NOMO-1 (cell line): Measurements from ENCODE around the gene ANKLE1.

ENCODE experiments used
- DNase-seq, 2 experiments: peaks; one replicate each; lab custom pipeline; 2025; ENCODE audit not compliant: unreplicated experiment in 2 of 2; lab: John Stamatoyannopoulos, UW

The ANKLE1 gene

GRCh38 chr19:17325133-17325532, 43.4 kb downstream of the ANKLE1 start:
- no peak for DNase-seq

GRCh38 chr19:17325881-17326594, 44.3 kb downstream of the ANKLE1 start:
- no peak for DNase-seq

- DNase-seq, result no peak
Measured at GRCh38 chr19:17326595-17326966, 44.9 kb downstream of the ANKLE1 start.

- DNase-seq, result no peak
Measured at GRCh38 chr19:17327068-17327653, 45.5 kb downstream of the ANKLE1 start.

GRCh38 chr19:17327654-17328516, 46.2 kb downstream of the ANKLE1 start:
- DNase-seq, result no peak

- DNase-seq, result no peak
Measured at GRCh38 chr19:17328517-17329365, 47.0 kb downstream of the ANKLE1 start.

- no peak for DNase-seq
Measured at GRCh38 chr19:17329366-17330261, 47.9 kb downstream of the ANKLE1 start.

GRCh38 chr19:17330262-17331044, 48.8 kb downstream of the ANKLE1 start:
- DNase-seq, result no peak

GRCh38 chr19:17331045-17331558, 49.4 kb downstream of the ANKLE1 start:
- no peak for DNase-seq

- DNase-seq, result no peak
Measured at GRCh38 chr19:17332360-17332676, 50.6 kb downstream of the ANKLE1 start.

GRCh38 chr19:17332677-17333581, 51.2 kb downstream of the ANKLE1 start:
- peak in 1 of 2 experiments; percentile 12 for DNase-seq

GRCh38 chr19:17333611-17334413, 52.1 kb downstream of the ANKLE1 start:
- DNase-seq, result peak; percentile 90 to 94

- peak; percentile 92 to 93 for DNase-seq
Measured at GRCh38 chr19:17334414-17335409, 53.0 kb downstream of the ANKLE1 start, which contains the start of gene ANO8. Gene ANO8 (minus strand): TSS chr19:17334855. CDS start chr19:17334670, 185 bp downstream.

- DNase-seq, result no peak
Measured at GRCh38 chr19:17335575-17335974, 53.9 kb downstream of the ANKLE1 start.
